Measurements from ENCODE around the gene TEX54. TPM values are rescaled to one million over a fixed set of nuclear protein-coding genes. Genes with fewer than 3 reads are reported as not detected.
A peak's percentile ranks its signal among the peaks of the same experiment; 100 is the strongest.
"Not testable (repeated sequence)": the region's sequence is repeated elsewhere in the genome, so short reads cannot be mapped to it uniquely, and the experiment has no call there.

TEX54 gene
- total and polyA plus RNA-seq, 2 of the 4 experiments (the other 2 are of a cell fraction) = not detected

- H3K9me1 ChIP-seq (ENCODE audit: insufficient read depth, low read length); H3K4me1 ChIP-seq (ENCODE audit: control insufficient read depth, insufficient read depth, low read length); H3K27me3 ChIP-seq (ENCODE audit: control insufficient read depth, insufficient read depth, low read length); H2AK5ac ChIP-seq (ENCODE audit: low read depth, low read length); H2BK20ac ChIP-seq (ENCODE audit: low read depth, low read length); H4K20me1 ChIP-seq (ENCODE audit: insufficient read depth, low read length); dilution Hi-C loops (cut with HindIII; ENCODE audit: low sequenced_read_pairs, unreplicated experiment); H4K91ac ChIP-seq (ENCODE audit: insufficient read depth, low read depth, low read length); H2BK120ac ChIP-seq (ENCODE audit: low read depth, low read length); in situ Hi-C loops (cut with MboI; ENCODE audit: low sequenced_read_pairs); H3K36me3 ChIP-seq (ENCODE audit: control insufficient read depth, insufficient read depth, low read length); H2BK15ac ChIP-seq (ENCODE audit: low read depth, low read length); H3K9me3 ChIP-seq (ENCODE audit: control insufficient read depth, insufficient read depth, low read length); BruUV-seq (replicated peaks): not testable (repeated sequence)
- Histone ChIP-seq H3K14ac (replicated peaks; ENCODE audit: low read depth, low read length) (peak overlapping the region; percentile 6), H3K18ac (ENCODE audit: low read depth, low read length) (peak overlapping the region; percentile 74), H3K9ac (ENCODE audit: low read depth, low read length) (peak overlapping the region; percentile 78), H3K4ac (ENCODE audit: low read depth, low read length) (peak overlapping the region; percentile 2), H2AK9ac (replicated peaks; ENCODE audit: low read depth, low read length, poor library complexity) (peak overlapping the region; percentile 84), H3K79me1 (ENCODE audit: low read depth in 1 of 2, low read length in 2 of 2) (peaks cover 10 to 25% of the 10 kb centered on the region in 2 experiments; a peak in 1 of 4 replicates), H4K8ac (ENCODE audit: low read depth in 2 of 2, low read length in 2 of 2) (peak overlapping the region in 1 of 2 experiments; percentile 28; a peak in 2 of 4 replicates), H3K56ac (ENCODE audit: extremely low read depth, insufficient read depth, low read length) (0 out of 2 replicates have a peak overlapping the region, but pooled peaks have one; percentile 35), H4K5ac (ENCODE audit: low read depth, low read length) (peak overlapping the region; percentile 55), H3K27ac (ENCODE audit: insufficient read depth, low read length) (peak overlapping the region; percentile 83), H3K23ac (ENCODE audit: low read depth, low read length) (peak overlapping the region; percentile 9; the same call in 1 of the 2 replicates), H3K4me2 (ENCODE audit: low read depth, low read length) (peak overlapping the region; percentile 88), H2BK5ac (ENCODE audit: low read depth, low read length, poor library complexity, severe bottlenecking) (peak overlapping the region; percentile 73), H2AFZ (replicated peaks; ENCODE audit: low read length, poor library complexity) (peak overlapping the region; percentile 85), H3K4me3 (ENCODE audit: insufficient read depth, low read depth, low read length) (peak overlapping the region; percentile 71)
- POLR2A ChIA-PET (ENCODE audit: unreplicated experiment) = interaction anchor here (0.6 to 2.1 kb wide), 13 partner anchors 9 to 480 kb away, joined by 3 to 16 read pairs (median 6); partner anchors contain the start of genes HNRNPUL2, INTS5, NXF1 and SLC3A2
- DNase-seq (peak; percentile 81), ATAC-seq (ENCODE audit: low read depth) (peak; percentile 1; the same call in 1 of the 2 replicates)
- intact Hi-C loops (cut with micrococcal nuclease) = loop anchor here (1.0 to 2.0 kb wide), 2 partner anchors 22 to 40 kb away; no protein-coding TSS in a partner anchor
- CTCF ChIA-PET = interaction anchor here (1.0 kb wide), 1 partner anchor 54 kb away, joined by 3 read pairs; no protein-coding TSS in a partner anchor
- WGBS, 2 experiments (ENCODE audit: extremely low coverage in 2 of 2, insufficient read length in 1 of 2) = 0% methylated on average over 7 of the region's 41 CpGs; no CpG with 5 or more reads in 1 of the 2 experiments
- TF ChIP-seq, protein P1, sequence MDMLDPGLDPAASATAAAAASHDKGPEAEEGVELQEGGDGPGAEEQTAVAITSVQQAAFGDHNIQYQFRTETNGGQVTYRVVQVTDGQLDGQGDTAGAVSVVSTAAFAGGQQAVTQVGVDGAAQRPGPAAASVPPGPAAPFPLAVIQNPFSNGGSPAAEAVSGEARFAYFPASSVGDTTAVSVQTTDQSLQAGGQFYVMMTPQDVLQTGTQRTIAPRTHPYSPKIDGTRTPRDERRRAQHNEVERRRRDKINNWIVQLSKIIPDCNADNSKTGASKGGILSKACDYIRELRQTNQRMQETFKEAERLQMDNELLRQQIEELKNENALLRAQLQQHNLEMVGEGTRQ (IDR thresholded peaks at IDR 0.05; ENCODE audit: low read depth, low read length) = peak; percentile 14; the same call in 1 of the 2 replicates
- TF ChIP-seq BHLHE40 (IDR thresholded peaks at IDR 0.05; ENCODE audit: low read depth, low read length) = peak; percentile 96
- peak; percentile 89 for TF ChIP-seq CEBPB (IDR thresholded peaks at IDR 0.05; ENCODE audit: low read depth, low read length)
- TF ChIP-seq POLR2A (IDR thresholded peaks at IDR 0.05; ENCODE audit: low read depth, low read length) = peak; percentile 87
Observed at GRCh38 chr11:62840721-62841360, 8.2 kb upstream of the TEX54 start.
